ENCODE measurements around the gene NRP1. TPM values are rescaled to one million over a fixed set of nuclear protein-coding genes. Genes with fewer than 3 reads are reported as not detected.

The NRP1 gene
- total RNA-seq, 1 experiment from 2014 or later = 0.71 TPM

GRCh38 chr10:33253411-33253810 lies 81.1 kb downstream of the NRP1 start:
- no peaks in the 10 kb centered on the region for H3K4me1 ChIP-seq (ENCODE audit: low read length)
- H3K4me2 ChIP-seq (ENCODE audit: low read depth, low read length, poor library complexity, severe bottlenecking) = no peak overlapping the region
- H3K36me3 ChIP-seq (ENCODE audit: insufficient read depth, low read length) = no peaks in the 10 kb centered on the region
- H4K20me1 ChIP-seq (ENCODE audit: insufficient read depth, low read depth, low read length) = no peaks in the 10 kb centered on the region
- H3K9me3 ChIP-seq (ENCODE audit: low read length) = no peaks in the 10 kb centered on the region
- H3K79me2 ChIP-seq (ENCODE audit: low read length) = no peaks in the 10 kb centered on the region
- no peaks in the 10 kb centered on the region for H3K9me2 ChIP-seq (replicated peaks; ENCODE audit: insufficient read depth, low read length)
- H3K27ac ChIP-seq (ENCODE audit: low read length) = no peak overlapping the region
- no peaks in the 10 kb centered on the region for H3K27me3 ChIP-seq (ENCODE audit: low read length)
- H2AFZ ChIP-seq (ENCODE audit: low read length) = no peak overlapping the region
- H3K4me3 ChIP-seq (ENCODE audit: low read length) = no peak overlapping the region
- no peak for DNase-seq
- no peak overlapping the region for H3K9ac ChIP-seq (ENCODE audit: low read length)

GRCh38 chr10:33252794-33253203 lies 81.7 kb downstream of the NRP1 start:
- no peak for DNase-seq
- Histone ChIP-seq H3K4me1 (ENCODE audit: low read length) (no peaks in the 10 kb centered on the region), H3K27ac (ENCODE audit: low read length) (no peak overlapping the region), H3K27me3 (ENCODE audit: low read length) (no peaks in the 10 kb centered on the region), H3K79me2 (ENCODE audit: low read length) (no peaks in the 10 kb centered on the region), H3K4me2 (ENCODE audit: low read depth, low read length, poor library complexity, severe bottlenecking) (no peak overlapping the region), H2AFZ (ENCODE audit: low read length) (no peak overlapping the region), H3K4me3 (ENCODE audit: low read length) (no peak overlapping the region), H3K9me2 (replicated peaks; ENCODE audit: insufficient read depth, low read length) (no peaks in the 10 kb centered on the region), H3K9ac (ENCODE audit: low read length) (no peak overlapping the region), H3K9me3 (ENCODE audit: low read length) (no peaks in the 10 kb centered on the region), H4K20me1 (ENCODE audit: insufficient read depth, low read depth, low read length) (no peaks in the 10 kb centered on the region), H3K36me3 (ENCODE audit: insufficient read depth, low read length) (no peaks in the 10 kb centered on the region)

GRCh38 chr10:33252324-33252723 lies 82.1 kb downstream of the NRP1 start:
- no peaks in the 10 kb centered on the region for H4K20me1 ChIP-seq (ENCODE audit: insufficient read depth, low read depth, low read length)
- H3K4me1 ChIP-seq (ENCODE audit: low read length) = no peaks in the 10 kb centered on the region
- H3K4me2 ChIP-seq (ENCODE audit: low read depth, low read length, poor library complexity, severe bottlenecking) = no peak overlapping the region
- H3K27ac ChIP-seq (ENCODE audit: low read length) = no peak overlapping the region
- H3K9me3 ChIP-seq (ENCODE audit: low read length) = no peaks in the 10 kb centered on the region
- H2AFZ ChIP-seq (ENCODE audit: low read length) = no peak overlapping the region
- no peak overlapping the region for H3K4me3 ChIP-seq (ENCODE audit: low read length)
- H3K79me2 ChIP-seq (ENCODE audit: low read length) = no peaks in the 10 kb centered on the region
- no peak overlapping the region for H3K9ac ChIP-seq (ENCODE audit: low read length)
- no peaks in the 10 kb centered on the region for H3K27me3 ChIP-seq (ENCODE audit: low read length)
- H3K9me2 ChIP-seq (replicated peaks; ENCODE audit: insufficient read depth, low read length) = no peaks in the 10 kb centered on the region
- DNase-seq = no peak
- no peaks in the 10 kb centered on the region for H3K36me3 ChIP-seq (ENCODE audit: insufficient read depth, low read length)

GRCh38 chr10:33249659-33250345 lies 84.7 kb downstream of the NRP1 start:
- H3K79me2 ChIP-seq (ENCODE audit: low read length) = no peaks in the 10 kb centered on the region
- peaks cover 15% of the 10 kb centered on the region for H3K4me1 ChIP-seq (ENCODE audit: low read length)
- no peaks in the 10 kb centered on the region for H3K9me2 ChIP-seq (replicated peaks; ENCODE audit: insufficient read depth, low read length)
- H3K9me3 ChIP-seq (ENCODE audit: low read length) = no peaks in the 10 kb centered on the region
- no peaks in the 10 kb centered on the region for H3K36me3 ChIP-seq (ENCODE audit: insufficient read depth, low read length)
- H2AFZ ChIP-seq (ENCODE audit: low read length) = no peak overlapping the region
- H3K27me3 ChIP-seq (ENCODE audit: low read length) = no peaks in the 10 kb centered on the region
- no peak overlapping the region for H3K9ac ChIP-seq (ENCODE audit: low read length)
- no peaks in the 10 kb centered on the region for H4K20me1 ChIP-seq (ENCODE audit: insufficient read depth, low read depth, low read length)
- H3K4me3 ChIP-seq (ENCODE audit: low read length) = no peak overlapping the region
- no peak for DNase-seq
- H3K27ac ChIP-seq (ENCODE audit: low read length) = no peak overlapping the region
- H3K4me2 ChIP-seq (ENCODE audit: low read depth, low read length, poor library complexity, severe bottlenecking) = no peak overlapping the region

GRCh38 chr10:33249137-33249536 lies 85.3 kb downstream of the NRP1 start:
- Histone ChIP-seq H3K27me3 (ENCODE audit: low read length) (no peaks in the 10 kb centered on the region), H3K4me2 (ENCODE audit: low read depth, low read length, poor library complexity, severe bottlenecking) (no peak overlapping the region), H3K79me2 (ENCODE audit: low read length) (no peaks in the 10 kb centered on the region), H4K20me1 (ENCODE audit: insufficient read depth, low read depth, low read length) (no peaks in the 10 kb centered on the region), H3K9me3 (ENCODE audit: low read length) (no peaks in the 10 kb centered on the region), H3K4me3 (ENCODE audit: low read length) (no peak overlapping the region), H3K27ac (ENCODE audit: low read length) (no peak overlapping the region), H3K9me2 (replicated peaks; ENCODE audit: insufficient read depth, low read length) (no peaks in the 10 kb centered on the region), H2AFZ (ENCODE audit: low read length) (no peak overlapping the region), H3K4me1 (ENCODE audit: low read length) (peaks cover 21% of the 10 kb centered on the region), H3K36me3 (ENCODE audit: insufficient read depth, low read length) (no peaks in the 10 kb centered on the region), H3K9ac (ENCODE audit: low read length) (no peak overlapping the region)
- no peak for DNase-seq

GRCh38 chr10:33248638-33249037 lies 85.8 kb downstream of the NRP1 start:
- Histone ChIP-seq H3K9me3 (ENCODE audit: low read length) (no peaks in the 10 kb centered on the region), H3K4me2 (ENCODE audit: low read depth, low read length, poor library complexity, severe bottlenecking) (no peak overlapping the region), H3K4me1 (ENCODE audit: low read length) (peaks cover 26% of the 10 kb centered on the region), H2AFZ (ENCODE audit: low read length) (no peak overlapping the region), H3K4me3 (ENCODE audit: low read length) (no peak overlapping the region), H3K79me2 (ENCODE audit: low read length) (no peaks in the 10 kb centered on the region), H3K9ac (ENCODE audit: low read length) (no peak overlapping the region), H3K36me3 (ENCODE audit: insufficient read depth, low read length) (no peaks in the 10 kb centered on the region), H4K20me1 (ENCODE audit: insufficient read depth, low read depth, low read length) (no peaks in the 10 kb centered on the region), H3K27me3 (ENCODE audit: low read length) (no peaks in the 10 kb centered on the region), H3K27ac (ENCODE audit: low read length) (no peak overlapping the region), H3K9me2 (replicated peaks; ENCODE audit: insufficient read depth, low read length) (no peaks in the 10 kb centered on the region)
- DNase-seq = no peak

GRCh38 chr10:33247221-33247922 lies 87.1 kb downstream of the NRP1 start:
- no peak for DNase-seq
- H3K27me3 ChIP-seq (ENCODE audit: low read length) = no peaks in the 10 kb centered on the region
- H3K4me1 ChIP-seq (ENCODE audit: low read length) = peaks cover 30% of the 10 kb centered on the region
- no peaks in the 10 kb centered on the region for H3K79me2 ChIP-seq (ENCODE audit: low read length)
- H2AFZ ChIP-seq (ENCODE audit: low read length) = no peak overlapping the region
- no peak overlapping the region for H3K4me3 ChIP-seq (ENCODE audit: low read length)
- no peaks in the 10 kb centered on the region for H3K36me3 ChIP-seq (ENCODE audit: insufficient read depth, low read length)
- no peak overlapping the region for H3K9ac ChIP-seq (ENCODE audit: low read length)
- no peaks in the 10 kb centered on the region for H3K9me2 ChIP-seq (replicated peaks; ENCODE audit: insufficient read depth, low read length)
- H3K9me3 ChIP-seq (ENCODE audit: low read length) = no peaks in the 10 kb centered on the region
- H3K4me2 ChIP-seq (ENCODE audit: low read depth, low read length, poor library complexity, severe bottlenecking) = no peak overlapping the region
- no peak overlapping the region for H3K27ac ChIP-seq (ENCODE audit: low read length)
- H4K20me1 ChIP-seq (ENCODE audit: insufficient read depth, low read depth, low read length) = no peaks in the 10 kb centered on the region

- Histone ChIP-seq H3K27me3 (ENCODE audit: low read length) (no peaks in the 10 kb centered on the region), H3K36me3 (ENCODE audit: insufficient read depth, low read length) (no peaks in the 10 kb centered on the region), H3K4me1 (ENCODE audit: low read length) (peaks cover 40% of the 10 kb centered on the region), H3K4me3 (ENCODE audit: low read length) (peak overlapping the region; percentile 32), H4K20me1 (ENCODE audit: insufficient read depth, low read depth, low read length) (no peaks in the 10 kb centered on the region), H3K9me3 (ENCODE audit: low read length) (no peaks in the 10 kb centered on the region), H3K79me2 (ENCODE audit: low read length) (no peaks in the 10 kb centered on the region), H3K9ac (ENCODE audit: low read length) (no peak overlapping the region), H3K9me2 (replicated peaks; ENCODE audit: insufficient read depth, low read length) (no peaks in the 10 kb centered on the region), H3K4me2 (ENCODE audit: low read depth, low read length, poor library complexity, severe bottlenecking) (peak overlapping the region; percentile 65), H2AFZ (ENCODE audit: low read length) (no peak overlapping the region), H3K27ac (ENCODE audit: low read length) (no peak overlapping the region)
- DNase-seq = no peak
These were observed 89.1 kb downstream of the NRP1 start for GRCh38 chr10:33245343-33245742.

Data from Karpas-422 (cell line).